Karpas-422 (cell line): ENCODE measurements around the gene LYVE1. TPM values are rescaled to one million over a fixed set of nuclear protein-coding genes. Genes with fewer than 3 reads are reported as not detected.

Source experiments
- DNase-seq: peaks from one replicate; pipeline ENCODE4 v3.0.0-alpha.2; 2015
- H2AFZ ChIP-seq: fragments of 200-600 bp; sonication (generic); 2 replicates; pipeline ENCODE4 v1.6.1; 2014; ENCODE audit warnings: antibody characterized with exemption, low read length, mixed read lengths
- H3K27ac ChIP-seq: fragments of 200-600 bp; sonication (generic); 2 replicates; pipeline ENCODE4 v1.5.1; 2014; ENCODE audit warnings: mild to moderate bottlenecking, low read length, moderate library complexity
- H3K27me3 ChIP-seq: fragments of 200-600 bp; sonication (generic); 2 replicates; pipeline ENCODE4 v1.6.1; 2014; ENCODE audit warnings: low read length, mixed read lengths
- H3K36me3 ChIP-seq: fragments of 200-600 bp; sonication (generic); 2 replicates; pipeline ENCODE4 v1.6.1; 2014; ENCODE audit warnings: low read length, mixed read lengths; ENCODE audit not compliant: insufficient read depth
- H3K4me1 ChIP-seq: fragments of 200-600 bp; sonication (generic); 2 replicates; pipeline ENCODE4 v1.6.1; 2014; ENCODE audit warnings: mild to moderate bottlenecking, low read length, mixed read lengths
- H3K4me2 ChIP-seq: fragments of 200-600 bp; sonication (generic); 2 replicates; pipeline ENCODE4 v1.6.1; 2014; ENCODE audit warnings: low read length, low read depth, mild to moderate bottlenecking; ENCODE audit not compliant: poor library complexity, severe bottlenecking
- H3K4me3 ChIP-seq: fragments of 200-600 bp; sonication (generic); 2 replicates; pipeline ENCODE4 v1.5.1; 2014; ENCODE audit warnings: mild to moderate bottlenecking, antibody characterized with exemption, low read length, mixed read lengths
- H3K79me2 ChIP-seq: fragments of 200-600 bp; sonication (generic); 2 replicates; pipeline ENCODE4 v1.6.1; 2014; ENCODE audit warnings: mild to moderate bottlenecking, low read length, mixed read lengths
- H3K9ac ChIP-seq: fragments of 200-600 bp; sonication (generic); 2 replicates; pipeline ENCODE4 v1.6.0; 2014; ENCODE audit warnings: low read length
- H3K9me2 ChIP-seq: fragments of 200-600 bp; sonication (generic), shearing (Covaris generic); replicated peaks from 2 replicates; pipeline ENCODE4 v1.6.0; 2014; ENCODE audit warnings: mild to moderate bottlenecking, low read length, moderate library complexity; ENCODE audit not compliant: insufficient read depth
- H3K9me3 ChIP-seq: fragments of 300-700, 200-600 bp; sonication (generic); 2 replicates; pipeline ENCODE4 v1.6.1; 2014; ENCODE audit warnings: low read length, mixed read lengths
- H4K20me1 ChIP-seq: fragments of 200-600 bp; sonication (generic); 2 replicates; pipeline ENCODE4 v1.6.1; 2014; ENCODE audit warnings: mild to moderate bottlenecking, antibody characterized with exemption, low read length, low read depth; ENCODE audit not compliant: insufficient read depth
- total RNA-seq: library from RNA; depleted of rRNA; stranded (reverse); fragments of >200 nt; shearing (Covaris generic); gene quantifications from 2 replicates; pipeline ENCODE4 v1.2.3, GENCODE V29; 2014; ENCODE audit warnings: low replicate concordance

The LYVE1 gene
- total RNA-seq, 1 experiment from 2014 or later = not detected

DNA sequence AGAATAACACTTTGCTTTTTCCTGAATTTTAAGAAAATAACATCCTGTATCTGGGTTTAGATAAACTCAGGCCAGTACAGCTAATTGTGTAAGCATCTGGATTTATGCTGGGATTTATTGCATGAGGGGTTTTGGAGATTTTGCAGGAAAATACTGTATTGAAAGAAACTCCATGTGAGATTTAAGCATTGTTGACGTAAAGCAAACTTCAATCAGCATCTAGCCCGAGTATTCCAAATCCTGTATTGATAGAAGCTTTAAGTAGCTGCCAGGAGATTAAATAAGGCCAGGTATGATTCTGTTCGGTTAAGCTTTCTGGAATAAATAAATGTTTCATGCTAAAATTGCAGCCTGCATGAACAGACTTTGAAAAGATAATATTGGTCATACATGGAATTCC lies 36.3 kb upstream of the LYVE1 start:
- H2AFZ ChIP-seq = no peak overlapping the region
- no peaks in the 10 kb centered on the region for H3K27me3 ChIP-seq
- H3K4me2 ChIP-seq = no peak overlapping the region

GRCh38 chr11:10604340-10604748 lies 35.9 kb upstream of the LYVE1 start:
- Histone ChIP-seq H3K9me3 (no peaks in the 10 kb centered on the region), H3K27me3 (no peaks in the 10 kb centered on the region), H3K4me1 (peaks cover 11% of the 10 kb centered on the region), H2AFZ (no peak overlapping the region), H3K36me3 (no peaks in the 10 kb centered on the region), H3K4me2 (no peak overlapping the region), H3K79me2 (no peaks in the 10 kb centered on the region), H3K27ac (no peak overlapping the region), H3K4me3 (no peak overlapping the region), H4K20me1 (no peaks in the 10 kb centered on the region), H3K9ac (no peak overlapping the region), H3K9me2 (no peaks in the 10 kb centered on the region)
- no peak for DNase-seq

More for the DNA sequence above, 36.3 kb upstream of the LYVE1 start:
- H3K9ac ChIP-seq = no peak overlapping the region
- DNase-seq = no peak
- H3K4me3 ChIP-seq = no peak overlapping the region
- no peaks in the 10 kb centered on the region for H4K20me1 ChIP-seq
- H3K79me2 ChIP-seq = no peaks in the 10 kb centered on the region
- no peaks in the 10 kb centered on the region for H3K9me2 ChIP-seq
- H3K36me3 ChIP-seq = no peaks in the 10 kb centered on the region
- peaks cover 11% of the 10 kb centered on the region for H3K4me1 ChIP-seq
- no peaks in the 10 kb centered on the region for H3K9me3 ChIP-seq
- no peak overlapping the region for H3K27ac ChIP-seq

DNA sequence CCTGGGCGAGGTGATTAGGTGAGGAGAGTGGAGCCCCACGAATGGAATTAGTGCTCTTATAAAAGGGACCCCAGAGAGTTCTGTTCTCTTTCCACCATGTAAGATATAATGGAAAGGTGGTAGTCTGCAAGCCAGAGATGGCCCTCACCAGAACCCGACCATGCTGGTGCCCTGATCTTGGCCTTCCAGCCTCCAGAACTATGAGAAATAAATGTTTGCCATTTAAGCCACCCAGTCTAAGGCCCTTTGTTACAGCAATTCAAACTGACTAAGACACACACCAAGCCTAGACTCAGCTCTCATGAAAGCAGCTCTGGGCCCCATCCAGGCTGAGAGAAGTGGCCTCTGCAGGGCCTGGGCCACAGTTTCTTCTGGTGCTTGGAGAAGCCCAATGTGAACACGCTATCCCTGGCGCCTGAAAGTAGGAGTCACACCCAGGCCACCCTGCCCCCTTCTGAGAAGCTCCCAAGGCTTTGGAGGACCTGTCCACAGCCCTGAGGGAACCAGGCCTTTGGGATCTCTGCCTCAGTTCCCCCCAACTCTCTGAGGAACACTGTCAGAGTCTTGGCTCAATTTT lies 35.3 kb upstream of the LYVE1 start:
- Histone ChIP-seq H3K4me1 (peaks cover 11% of the 10 kb centered on the region), H3K27me3 (no peaks in the 10 kb centered on the region), H3K4me2 (no peak overlapping the region), H3K4me3 (no peak overlapping the region), H3K27ac (no peak overlapping the region), H3K36me3 (no peaks in the 10 kb centered on the region), H2AFZ (no peak overlapping the region), H3K9me3 (no peaks in the 10 kb centered on the region), H4K20me1 (no peaks in the 10 kb centered on the region), H3K9ac (no peak overlapping the region), H3K9me2 (no peaks in the 10 kb centered on the region), H3K79me2 (no peaks in the 10 kb centered on the region)
- DNase-seq = no peak

- peaks cover 11% of the 10 kb centered on the region for H3K4me1 ChIP-seq
- H3K27ac ChIP-seq = no peak overlapping the region
- no peak for DNase-seq
These were observed 34.5 kb upstream of the LYVE1 start for GRCh38 chr11:10602945-10603344.

GRCh38 chr11:10602366-10602765 lies 33.9 kb upstream of the LYVE1 start:
- no peaks in the 10 kb centered on the region for H4K20me1 ChIP-seq
- no peak for DNase-seq
- H3K9me3 ChIP-seq = no peaks in the 10 kb centered on the region
- H3K4me2 ChIP-seq = no peak overlapping the region
- H3K9me2 ChIP-seq = no peaks in the 10 kb centered on the region
- no peak overlapping the region for H2AFZ ChIP-seq
- H3K4me3 ChIP-seq = no peak overlapping the region
- H3K36me3 ChIP-seq = no peaks in the 10 kb centered on the region
- no peak overlapping the region for H3K27ac ChIP-seq
- H3K9ac ChIP-seq = no peak overlapping the region
- H3K4me1 ChIP-seq = peaks cover 11% of the 10 kb centered on the region
- H3K79me2 ChIP-seq = no peaks in the 10 kb centered on the region
- no peaks in the 10 kb centered on the region for H3K27me3 ChIP-seq

More at GRCh38 chr11:10602945-10603344, 34.5 kb upstream of the LYVE1 start:
- Histone ChIP-seq H3K9me3 (no peaks in the 10 kb centered on the region), H3K9me2 (no peaks in the 10 kb centered on the region), H3K9ac (no peak overlapping the region), H3K4me3 (no peak overlapping the region), H4K20me1 (no peaks in the 10 kb centered on the region), H2AFZ (no peak overlapping the region), H3K36me3 (no peaks in the 10 kb centered on the region), H3K27me3 (no peaks in the 10 kb centered on the region), H3K79me2 (no peaks in the 10 kb centered on the region), H3K4me2 (no peak overlapping the region)

- H3K79me2 ChIP-seq = no peaks in the 10 kb centered on the region
- H3K27me3 ChIP-seq = 0 out of 2 replicates have a peak, but pooled peaks cover 1% of the 10 kb centered on the region
- H4K20me1 ChIP-seq = no peaks in the 10 kb centered on the region
- no peak overlapping the region for H3K4me3 ChIP-seq
- DNase-seq = no peak
- H3K4me2 ChIP-seq = no peak overlapping the region
- H2AFZ ChIP-seq = no peak overlapping the region
- H3K9me2 ChIP-seq = no peaks in the 10 kb centered on the region
- no peaks in the 10 kb centered on the region for H3K9me3 ChIP-seq
- H3K4me1 ChIP-seq = peaks cover 11% of the 10 kb centered on the region
- H3K36me3 ChIP-seq = no peaks in the 10 kb centered on the region
- H3K9ac ChIP-seq = no peak overlapping the region
- no peak overlapping the region for H3K27ac ChIP-seq
These were observed 33.4 kb upstream of the LYVE1 start for GRCh38 chr11:10601837-10602236.

DNA sequence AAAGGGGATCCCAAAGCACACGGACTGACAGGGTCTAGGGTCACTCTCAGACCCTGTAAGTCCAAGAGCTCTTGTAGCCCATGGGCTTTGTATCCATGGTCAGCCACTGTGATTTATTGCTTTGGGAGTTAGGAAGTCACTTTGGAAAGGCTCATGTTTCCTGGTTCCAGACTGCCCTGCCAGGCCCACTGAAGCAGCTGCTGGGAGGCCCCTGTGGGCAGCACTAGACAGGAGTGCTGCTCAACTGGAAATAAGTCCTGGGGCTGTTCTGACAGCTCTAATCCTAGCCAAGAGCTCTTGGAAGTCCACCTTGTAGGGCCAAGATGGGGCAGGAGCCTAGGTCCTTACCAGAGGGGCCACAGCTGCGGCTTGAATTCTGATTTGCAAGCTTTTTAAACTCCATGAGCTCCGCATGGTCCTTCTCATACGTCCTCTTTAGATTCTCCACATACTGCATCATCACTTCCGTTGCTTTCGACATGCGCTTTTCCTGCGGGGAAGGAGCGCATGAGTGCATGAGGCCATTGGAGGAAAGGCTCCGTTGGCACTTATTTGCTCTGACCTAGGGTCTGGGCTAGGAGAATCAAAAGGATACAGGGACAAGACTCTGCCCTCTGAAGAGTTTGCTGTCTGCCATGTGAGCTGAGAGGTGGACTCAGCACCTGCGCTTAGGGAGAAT lies 32.2 kb upstream of the LYVE1 start:
- no peak for DNase-seq
- no peak overlapping the region for H3K4me2 ChIP-seq
- no peak overlapping the region for H3K4me3 ChIP-seq
- H3K9ac ChIP-seq = no peak overlapping the region
- no peaks in the 10 kb centered on the region for H3K9me3 ChIP-seq
- no peaks in the 10 kb centered on the region; the same call in 1 of the 2 replicates for H3K4me1 ChIP-seq
- 0 out of 2 replicates have a peak, but pooled peaks cover 2% of the 10 kb centered on the region for H3K27me3 ChIP-seq
- H4K20me1 ChIP-seq = no peaks in the 10 kb centered on the region
- H3K36me3 ChIP-seq = no peaks in the 10 kb centered on the region
- no peak overlapping the region for H3K27ac ChIP-seq
- H3K79me2 ChIP-seq = no peaks in the 10 kb centered on the region
- no peaks in the 10 kb centered on the region for H3K9me2 ChIP-seq
- H2AFZ ChIP-seq = no peak overlapping the region

DNA sequence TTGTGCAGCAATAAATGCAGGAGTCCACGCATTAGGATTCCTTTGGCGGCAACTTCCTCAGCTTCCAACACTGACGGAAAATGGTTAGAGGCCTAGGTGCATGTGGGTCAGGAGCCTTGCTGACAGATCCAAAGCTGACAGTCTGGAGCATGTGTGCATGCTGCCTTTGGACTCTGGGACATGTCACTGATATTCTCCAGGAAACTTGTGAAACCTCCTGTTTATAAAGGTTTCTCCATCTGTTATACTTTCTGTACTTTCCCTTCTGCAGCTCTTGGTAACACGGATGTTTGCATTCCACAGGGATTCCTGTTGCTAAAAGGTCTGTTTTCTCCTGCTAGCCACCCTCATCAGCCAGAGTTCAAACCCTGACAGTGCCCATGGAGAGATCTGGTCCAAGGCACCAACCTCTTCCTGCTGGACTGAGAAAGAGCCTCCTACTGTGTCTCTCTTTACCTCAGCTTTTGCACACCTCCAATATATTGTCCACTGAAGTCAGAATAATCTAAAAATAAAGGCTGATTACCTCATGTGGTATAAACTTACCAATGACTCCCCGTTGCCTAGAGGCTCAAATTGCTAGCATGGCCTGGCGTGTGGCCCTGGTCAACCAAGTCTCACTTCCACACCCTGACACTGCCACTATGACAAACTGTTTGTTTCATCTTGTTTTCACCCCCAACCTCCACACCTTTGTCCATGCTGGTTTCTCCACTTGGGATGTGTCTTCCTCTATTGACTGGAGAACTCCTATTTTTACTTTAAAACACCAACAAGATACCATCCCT lies 31.1 kb upstream of the LYVE1 start:
- DNase-seq = no peak
- Histone ChIP-seq H3K4me3 (no peak overlapping the region), H2AFZ (no peak overlapping the region), H3K27me3 (0 out of 2 replicates have a peak, but pooled peaks cover 2% of the 10 kb centered on the region), H3K9me3 (no peaks in the 10 kb centered on the region), H3K9me2 (no peaks in the 10 kb centered on the region), H4K20me1 (no peaks in the 10 kb centered on the region), H3K79me2 (no peaks in the 10 kb centered on the region), H3K4me1 (no peaks in the 10 kb centered on the region), H3K4me2 (no peak overlapping the region), H3K36me3 (no peaks in the 10 kb centered on the region), H3K9ac (no peak overlapping the region), H3K27ac (no peak overlapping the region)
